Measurements from ENCODE around the gene NPC1. TPM values are rescaled to one million over a fixed set of nuclear protein-coding genes. Genes with fewer than 3 reads are reported as not detected.

NPC1 gene
- total RNA-seq, 1 donor from 2014 or later = 24.1 TPM

DNA sequence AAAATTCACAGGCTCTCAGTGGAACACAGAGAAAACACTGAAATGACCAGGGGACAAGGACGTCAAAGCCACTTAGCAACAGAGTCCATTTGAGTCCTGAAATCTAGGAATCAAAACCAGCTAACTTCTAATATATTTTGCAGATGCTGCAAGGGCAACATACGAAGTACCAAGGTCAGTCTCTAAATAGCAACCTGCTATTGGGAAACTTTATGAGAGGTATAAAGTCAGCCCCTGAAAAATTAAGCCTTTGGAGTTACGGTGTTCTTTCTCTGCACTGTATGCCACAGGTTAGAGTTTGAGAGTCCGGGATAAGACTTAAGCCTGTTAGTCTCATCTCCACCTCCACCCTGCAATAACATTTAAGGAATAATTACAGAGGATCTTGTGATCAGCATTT lies 13.3 kb downstream of the NPC1 start:
- no peak overlapping the region for H3K27ac Mint-ChIP-seq (ENCODE audit: unreplicated experiment)
- no peak overlapping the region for H3K4me3 Mint-ChIP-seq (ENCODE audit: unreplicated experiment)
- TF ChIP-seq, protein P1, sequence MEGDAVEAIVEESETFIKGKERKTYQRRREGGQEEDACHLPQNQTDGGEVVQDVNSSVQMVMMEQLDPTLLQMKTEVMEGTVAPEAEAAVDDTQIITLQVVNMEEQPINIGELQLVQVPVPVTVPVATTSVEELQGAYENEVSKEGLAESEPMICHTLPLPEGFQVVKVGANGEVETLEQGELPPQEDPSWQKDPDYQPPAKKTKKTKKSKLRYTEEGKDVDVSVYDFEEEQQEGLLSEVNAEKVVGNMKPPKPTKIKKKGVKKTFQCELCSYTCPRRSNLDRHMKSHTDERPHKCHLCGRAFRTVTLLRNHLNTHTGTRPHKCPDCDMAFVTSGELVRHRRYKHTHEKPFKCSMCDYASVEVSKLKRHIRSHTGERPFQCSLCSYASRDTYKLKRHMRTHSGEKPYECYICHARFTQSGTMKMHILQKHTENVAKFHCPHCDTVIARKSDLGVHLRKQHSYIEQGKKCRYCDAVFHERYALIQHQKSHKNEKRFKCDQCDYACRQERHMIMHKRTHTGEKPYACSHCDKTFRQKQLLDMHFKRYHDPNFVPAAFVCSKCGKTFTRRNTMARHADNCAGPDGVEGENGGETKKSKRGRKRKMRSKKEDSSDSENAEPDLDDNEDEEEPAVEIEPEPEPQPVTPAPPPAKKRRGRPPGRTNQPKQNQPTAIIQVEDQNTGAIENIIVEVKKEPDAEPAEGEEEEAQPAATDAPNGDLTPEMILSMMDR (IDR thresholded peaks at IDR 0.05; ENCODE audit: unreplicated experiment) = no peak
- peaks cover 22% of the 10 kb centered on the region for H3K36me3 Mint-ChIP-seq (ENCODE audit: low read depth, unreplicated experiment)
- peaks cover 10% of the 10 kb centered on the region for H3K4me1 Mint-ChIP-seq (ENCODE audit: unreplicated experiment)
- no peaks in the 10 kb centered on the region for H3K9me3 Mint-ChIP-seq (ENCODE audit: unreplicated experiment)
- DNase-seq (ENCODE audit: low spot score) = no peak
- H3K27me3 Mint-ChIP-seq (ENCODE audit: unreplicated experiment) = no peaks in the 10 kb centered on the region

DNA sequence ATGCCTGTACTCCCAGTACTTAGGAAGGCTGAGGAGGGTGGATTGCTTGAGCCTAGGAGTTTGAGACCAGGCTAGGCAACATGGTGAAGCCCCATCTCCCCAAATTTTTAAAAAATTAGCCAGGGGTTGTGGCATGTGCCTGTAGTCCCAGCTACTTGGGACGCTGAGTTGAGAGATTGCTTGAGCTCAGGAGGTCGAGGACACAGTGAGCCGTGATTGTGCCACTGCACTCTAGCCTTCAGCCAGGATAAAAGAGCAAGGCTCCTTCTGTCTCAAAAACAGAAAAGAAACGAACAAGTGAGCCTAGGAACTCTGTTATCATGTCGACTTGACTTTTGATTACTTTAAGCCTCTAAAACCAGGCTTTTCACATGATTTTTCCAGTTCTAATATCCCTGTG lies 13.7 kb downstream of the NPC1 start:
- TF ChIP-seq, protein P1 (IDR thresholded peaks at IDR 0.05; ENCODE audit: unreplicated experiment) = no peak
- H3K9me3 Mint-ChIP-seq (ENCODE audit: unreplicated experiment) = no peaks in the 10 kb centered on the region
- DNase-seq (ENCODE audit: low spot score) = no peak
- no peak overlapping the region for H3K4me3 Mint-ChIP-seq (ENCODE audit: unreplicated experiment)
- peaks cover 22% of the 10 kb centered on the region for H3K36me3 Mint-ChIP-seq (ENCODE audit: low read depth, unreplicated experiment)
- peaks cover 10% of the 10 kb centered on the region for H3K4me1 Mint-ChIP-seq (ENCODE audit: unreplicated experiment)
- no peaks in the 10 kb centered on the region for H3K27me3 Mint-ChIP-seq (ENCODE audit: unreplicated experiment)
- H3K27ac Mint-ChIP-seq (ENCODE audit: unreplicated experiment) = no peak overlapping the region

DNA sequence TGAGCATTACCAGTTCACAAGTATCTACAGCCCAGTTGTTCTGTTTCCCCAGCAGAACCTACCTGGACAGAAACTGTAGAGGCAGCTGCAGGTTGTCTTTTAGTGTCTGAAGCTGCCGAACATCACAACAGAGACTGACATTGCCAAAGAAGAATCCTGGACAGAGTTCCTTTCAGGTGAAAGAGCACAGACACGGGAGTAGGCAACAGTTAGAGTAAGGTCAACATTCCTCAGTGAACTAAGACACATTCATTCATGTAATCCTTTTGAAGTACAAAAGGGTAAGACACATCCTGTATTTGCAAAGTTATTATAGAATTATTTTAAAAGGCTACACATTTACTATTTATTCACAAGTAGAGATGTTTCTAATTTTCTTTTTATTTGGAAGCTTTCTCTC lies 14.3 kb downstream of the NPC1 start:
- Mint-ChIP-seq H3K27me3 (ENCODE audit: unreplicated experiment) (no peaks in the 10 kb centered on the region), H3K27ac (ENCODE audit: unreplicated experiment) (no peak overlapping the region), H3K36me3 (ENCODE audit: low read depth, unreplicated experiment) (peaks cover 22% of the 10 kb centered on the region), H3K9me3 (ENCODE audit: unreplicated experiment) (no peaks in the 10 kb centered on the region), H3K4me3 (ENCODE audit: unreplicated experiment) (no peak overlapping the region), H3K4me1 (ENCODE audit: unreplicated experiment) (peaks cover 10% of the 10 kb centered on the region)
- DNase-seq (ENCODE audit: low spot score) = no peak
- TF ChIP-seq, protein P1 (IDR thresholded peaks at IDR 0.05; ENCODE audit: unreplicated experiment) = no peak

DNA sequence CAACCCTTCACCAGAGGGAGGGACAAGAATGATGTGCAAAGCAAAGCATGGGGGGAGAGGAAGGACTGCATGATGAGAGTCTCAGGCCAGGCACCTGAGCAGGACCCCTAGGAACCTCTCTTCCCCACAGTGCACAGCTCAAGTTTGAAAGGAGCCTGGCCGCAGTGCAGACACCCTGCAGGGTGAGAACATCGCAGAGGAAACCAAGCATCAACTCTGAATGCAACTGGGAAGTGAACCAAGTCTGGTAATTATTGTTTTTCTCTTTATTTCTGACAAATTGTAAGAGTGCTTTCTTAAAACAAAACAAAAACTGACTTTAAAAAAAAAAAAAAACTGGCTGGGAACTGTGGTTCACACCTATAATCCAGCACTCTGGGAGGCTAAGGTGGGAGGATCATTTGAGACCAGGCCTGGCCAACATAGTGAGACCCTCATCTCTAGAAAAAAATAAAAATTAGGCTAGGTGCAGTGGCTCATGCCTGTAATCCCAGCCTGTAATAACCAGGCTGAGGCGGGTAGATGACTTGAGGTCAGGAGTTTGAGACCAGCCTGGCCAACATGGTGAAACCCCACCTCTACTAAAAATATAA lies 15.3 kb downstream of the NPC1 start:
- H3K9me3 Mint-ChIP-seq (ENCODE audit: unreplicated experiment) = no peaks in the 10 kb centered on the region
- H3K27me3 Mint-ChIP-seq (ENCODE audit: unreplicated experiment) = no peaks in the 10 kb centered on the region
- DNase-seq (ENCODE audit: low spot score) = no peak
- peaks cover 10% of the 10 kb centered on the region for H3K4me1 Mint-ChIP-seq (ENCODE audit: unreplicated experiment)
- H3K4me3 Mint-ChIP-seq (ENCODE audit: unreplicated experiment) = no peak overlapping the region
- TF ChIP-seq, protein P1 (IDR thresholded peaks at IDR 0.05; ENCODE audit: unreplicated experiment) = no peak
- no peak overlapping the region for H3K27ac Mint-ChIP-seq (ENCODE audit: unreplicated experiment)
- peaks cover 20% of the 10 kb centered on the region for H3K36me3 Mint-ChIP-seq (ENCODE audit: low read depth, unreplicated experiment)

DNA sequence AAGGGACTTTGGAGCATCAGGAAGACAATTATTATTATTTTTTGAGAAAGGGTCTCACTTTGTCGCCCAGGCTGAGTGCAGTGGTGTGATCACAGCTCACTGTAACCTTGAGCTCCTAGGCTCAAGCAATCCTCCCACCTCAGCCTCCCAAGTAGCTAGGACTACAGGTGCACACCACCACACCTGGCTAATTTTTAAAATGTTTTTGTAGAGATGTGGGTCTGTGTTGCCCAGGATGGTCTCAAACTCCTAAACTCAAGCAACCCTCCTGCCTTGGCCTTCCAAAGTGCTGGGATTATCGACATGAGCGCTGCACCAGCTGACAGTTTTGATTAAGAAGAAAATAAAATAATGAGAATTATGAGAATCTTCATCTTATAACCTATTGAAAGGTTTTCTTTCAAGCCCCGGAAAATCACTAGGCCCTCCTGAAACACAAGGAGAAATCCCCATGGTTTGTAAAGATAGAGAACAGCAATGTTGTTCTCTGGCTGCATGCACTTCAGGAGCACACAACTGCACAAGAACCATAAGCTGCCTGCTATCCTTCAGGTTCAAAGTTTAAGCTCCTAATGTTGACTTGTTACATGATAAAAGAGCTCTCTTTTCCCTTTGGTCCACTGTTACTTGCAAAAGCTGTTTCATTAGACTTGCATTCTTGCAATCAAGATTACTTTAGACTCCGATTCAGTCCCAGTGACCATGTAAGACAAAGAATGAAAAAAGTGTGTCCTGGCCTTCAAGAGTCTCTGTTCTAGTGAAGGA lies 16.8 kb downstream of the NPC1 start:
- no peak for DNase-seq (ENCODE audit: low spot score)
- H3K27ac Mint-ChIP-seq (ENCODE audit: unreplicated experiment) = no peak overlapping the region
- TF ChIP-seq, protein P1 (IDR thresholded peaks at IDR 0.05; ENCODE audit: unreplicated experiment) = no peak
- H3K4me1 Mint-ChIP-seq (ENCODE audit: unreplicated experiment) = peaks cover 7% of the 10 kb centered on the region
- H3K36me3 Mint-ChIP-seq (ENCODE audit: low read depth, unreplicated experiment) = peaks cover 17% of the 10 kb centered on the region
- no peaks in the 10 kb centered on the region for H3K27me3 Mint-ChIP-seq (ENCODE audit: unreplicated experiment)
- H3K4me3 Mint-ChIP-seq (ENCODE audit: unreplicated experiment) = peak overlapping the region; percentile 18
- H3K9me3 Mint-ChIP-seq (ENCODE audit: unreplicated experiment) = no peaks in the 10 kb centered on the region

Data from endothelial cell (in vitro differentiated cells).